Measurements from ENCODE around the gene CCT7. TPM values are rescaled to one million over a fixed set of nuclear protein-coding genes. Genes with fewer than 3 reads are reported as not detected.

The CCT7 gene
- total and polyA plus RNA-seq, 10 of the 15 experiments (the other 5 are each of a cell fraction or from before 2014, with no cell fraction given) = 206 to 598 (median 486) TPM

- POLR2A ChIA-PET = no interaction called here
- no peaks in the 10 kb centered on the region for H4K20me1 ChIP-seq (ENCODE audit: control insufficient read depth, insufficient read depth)
- in situ Hi-C loops (cut with MboI) = no loop called here
Measured at GRCh38 chr2:73255007-73255644, 21.0 kb downstream of the CCT7 start.

More at GRCh38 chr2:73255007-73255644, 21.0 kb downstream of the CCT7 start:
- peak; percentile 9; the same call in 2 of the 3 replicates for ATAC-seq
- TF ChIP-seq ZBED1 (IDR thresholded peaks at IDR 0.05; ENCODE audit: borderline replicate concordance) (no peak), PML (IDR thresholded peaks at IDR 0.05; ENCODE audit: low read length) (0 out of 2 replicates have a peak, but pooled peaks have one; percentile 13), PAX5 (IDR thresholded peaks at IDR 0.05; ENCODE audit: borderline replicate concordance, low read depth, low read length) (no peak), POLR2AphosphoS5 (IDR thresholded peaks at IDR 0.05; ENCODE audit: low read length) (peak; percentile 39; the same call in 1 of the 2 replicates), ATF2 (IDR thresholded peaks at IDR 0.05; ENCODE audit: low read length) (0 out of 2 replicates have a peak, but pooled peaks have one; percentile 8), POLR2A (IDR thresholded peaks at IDR 0.05; ENCODE audit: low read depth, low read length) (0 out of 2 replicates have a peak, but pooled peaks have one; percentile 71)
- no TSS peak for BruUV-seq (replicated peaks)
- H3K4me2 ChIP-seq (ENCODE audit: control insufficient read depth, insufficient read depth) = no peak overlapping the region
- ChIA-PET SMC1A (ENCODE audit: uncharacterized antibody, unreplicated experiment) (no interaction called here), RAD21 (ENCODE audit: unreplicated experiment) (no interaction called here), CTCF (no interaction called here)
- H3K4me3 ChIP-seq = no peak overlapping the region
- H3K36me3 ChIP-seq (ENCODE audit: control insufficient read depth in 2 of 2, insufficient read depth in 2 of 2, low read length in 1 of 2) = peaks cover 29 to 38% of the 10 kb centered on the region in 2 experiments
- H3K27ac ChIP-seq (ENCODE audit: control insufficient read depth, insufficient read depth) = no peak overlapping the region
- 27% methylated on average over 4 of the region's 4 CpGs for WGBS (ENCODE audit: insufficient coverage, insufficient replicate concordance, low lambda C conversion rate, missing lambda C conversion rate)
- H3K79me2 ChIP-seq (ENCODE audit: control insufficient read depth, insufficient read depth, low read length) = no peaks in the 10 kb centered on the region
- no peak overlapping the region for H2AFZ ChIP-seq (ENCODE audit: control insufficient read depth, low read depth, low read length)
- no peaks in the 10 kb centered on the region for H3K9me3 ChIP-seq (replicated peaks; ENCODE audit: control insufficient read depth, insufficient read depth, low read length)
- intact Hi-C loops (cut with micrococcal nuclease; ENCODE audit: unreplicated experiment) = no loop called here
- no peaks in the 10 kb centered on the region for H3K27me3 ChIP-seq (replicated peaks in 1 of 2; ENCODE audit: control insufficient read depth in 2 of 2, insufficient read depth in 2 of 2, low read length in 1 of 2)
- H3K4me1 ChIP-seq (ENCODE audit: control insufficient read depth, insufficient read depth, low read length) = no peaks in the 10 kb centered on the region
- no peak for DNase-seq (ENCODE audit: low read depth, low spot score)
- H3K9ac ChIP-seq (ENCODE audit: control insufficient read depth, insufficient read depth, low read length) = no peak overlapping the region
- FAIRE-seq = no peak
